GM21786 (cell line): Measurements from ENCODE around the gene TRAF3.

Source experiments
- ATAC-seq: cut with Tn5 transposase; IDR thresholded peaks from one replicate; pipeline ENCODE4 v1.9.1; 2021; ENCODE audit not compliant: unreplicated experiment

TRAF3 gene

GRCh38 chr14:102905116-102906108 is 128.2 kb downstream of the TRAF3 start:
- no peak for ATAC-seq

GRCh38 chr14:102906616-102907302 is 129.5 kb downstream of the TRAF3 start:
- no peak for ATAC-seq

- ATAC-seq, result no peak
Measured at GRCh38 chr14:102907303-102907844, 130.1 kb downstream of the TRAF3 start.

- no peak for ATAC-seq
Measured at GRCh38 chr14:102907980-102908730, 130.9 kb downstream of the TRAF3 start.

GRCh38 chr14:102908766-102909455 is 131.7 kb downstream of the TRAF3 start:
- ATAC-seq, result no peak

- ATAC-seq, result no peak
Measured at GRCh38 chr14:102909462-102909861, 132.2 kb downstream of the TRAF3 start.

GRCh38 chr14:102909911-102910310 is 132.7 kb downstream of the TRAF3 start:
- ATAC-seq, result no peak

GRCh38 chr14:102910442-102910841 is 133.2 kb downstream of the TRAF3 start:
- ATAC-seq, result no peak

GRCh38 chr14:102911541-102911951 is 134.3 kb downstream of the TRAF3 start:
- no peak for ATAC-seq

- ATAC-seq, result no peak
Measured at GRCh38 chr14:102911991-102912761, 134.9 kb downstream of the TRAF3 start.

GRCh38 chr14:102913341-102914211 is 136.3 kb downstream of the TRAF3 start:
- ATAC-seq, result no peak

- ATAC-seq, result no peak
Measured at GRCh38 chr14:102914474-102915291, 137.4 kb downstream of the TRAF3 start.

- ATAC-seq, result no peak
Measured at GRCh38 chr14:102915292-102916110, 138.3 kb downstream of the TRAF3 start.

- ATAC-seq, result no peak
Measured at GRCh38 chr14:102916347-102917055, 139.3 kb downstream of the TRAF3 start.

GRCh38 chr14:102917056-102917385 is 139.8 kb downstream of the TRAF3 start:
- ATAC-seq, result no peak

- ATAC-seq, result no peak
Measured at GRCh38 chr14:102917469-102918211, 140.4 kb downstream of the TRAF3 start.
